Spleen (tissue), 11 donors: ENCODE data around the gene CLDN24. TPM values are rescaled to one million over a fixed set of nuclear protein-coding genes. Genes with fewer than 3 reads are reported as not detected.

Experiments used
- DNase-seq: peaks from one replicate; pipeline ENCODE4 v3.0.0-alpha.2; 2020
- H3K27ac ChIP-seq, 8 donors: fragments of 200-600 bp; sonication (generic) in 7 of 8; 1 replicate in 4 of 8; 2 replicates in 4 of 8; pipeline versions ENCODE4 v1.5.0 to v1.8.0; 2016 to 2021; ENCODE audit warnings: inconsistent platforms in 4 of 8, mild to moderate bottlenecking in 4 of 8, moderate library complexity in 1 of 8
- H3K27me3 ChIP-seq, 7 donors: fragments of 200-600 bp; sonication (generic) in 6 of 7; replicated peaks in 1 of 7; 1 replicate in 4 of 7; 2 replicates in 3 of 7; pipeline versions ENCODE4 v1.5.0 to v1.8.0; 2016 to 2021; ENCODE audit warnings: inconsistent platforms in 3 of 7, mild to moderate bottlenecking in 1 of 7
- H3K36me3 ChIP-seq, 6 donors: fragments of 200-600 bp; sonication (generic) in 5 of 6; 1 replicate in 4 of 6; 2 replicates in 2 of 6; pipeline versions ENCODE4 v1.5.0 to v1.8.0; 2016 to 2021; ENCODE audit warnings: inconsistent platforms in 2 of 6
- H3K4me1 ChIP-seq, 6 donors: fragments of 200-600 bp; sonication (generic) in 5 of 6; 1 replicate in 3 of 6; 2 replicates in 3 of 6; pipeline versions ENCODE4 v1.5.0 to v1.8.0; 2016 to 2021; ENCODE audit warnings: inconsistent platforms in 3 of 6
- H3K4me3 ChIP-seq, 8 donors: fragments of 200-600 bp; sonication (generic) in 7 of 8; 1 replicate in 4 of 8; 2 replicates in 4 of 8; pipeline versions ENCODE4 v1.5.0 to v1.8.0; 2016 to 2021; ENCODE audit warnings: inconsistent platforms in 4 of 8, mild to moderate bottlenecking in 4 of 8, moderate library complexity in 2 of 8
- H3K9me3 ChIP-seq, 8 donors: fragments of 200-600 bp; sonication (generic) in 7 of 8; 1 replicate in 4 of 8; 2 replicates in 4 of 8; pipeline versions ENCODE4 v1.5.0 to v1.8.0; 2016 to 2021; ENCODE audit warnings: inconsistent platforms in 4 of 8
- POLR2A ChIP-seq, 3 donors: fragments of 450-650 bp; IDR thresholded peaks; one replicate each; pipeline ENCODE4 v1.5.1; 2017; ENCODE audit warnings: antibody characterized with exemption in 3 of 3, mild to moderate bottlenecking in 1 of 3
- POLR2AphosphoS5 ChIP-seq, 3 donors: sonication (generic); formaldehyde crosslinking; IDR thresholded peaks; one replicate each; pipeline ENCODE4 v1.5.1; 2017; ENCODE audit warnings: antibody characterized with exemption in 3 of 3
- WGBS, 5 donors: extraction: QIAGEN DNeasy Blood & Tissue Kit in 3 of 5; methylation state at CpG; one replicate each; pipeline versions ENCODE4 v1.1.5 to v1.1.7; 2013 to 2018; 5-methylcytosine and 5-hydroxymethylcytosine counted together
- intact Hi-C: fragments of 100-400 bp; cut with DNase I; formaldehyde crosslinking; loops from one replicate; pipeline ENCODE4 v1.15.0; 2023; ENCODE audit warnings: low total_unique reads
- polyA plus RNA-seq, 3 donors: library from polyadenylated mRNA; stranded (reverse); fragments of 200-250 nt; gene quantifications; one replicate each; pipeline ENCODE4 v1.2.1, GENCODE V29; 2013
- total RNA-seq, 7 donors: library from RNA; depleted of rRNA in 3 of 7; stranded (reverse); fragments of >200 nt in 3 of 7; fragmentation: NEBNext Ultra II Directional in 4 of 7; extraction: Animal tissue kit (Norgen Biotek cat#: 25700) in 4 of 7; gene quantifications; one replicate each; pipeline versions ENCODE4 v1.1.0 to v1.2.1, GENCODE V29; 2016 to 2021
- TF ChIP-seq, protein P1 (sequence below), 11 experiments: fragments of 200-600 bp in 7 of 11; fragments of 450-650 bp in 4 of 11; sonication (generic) in 4 of 11; IDR thresholded peaks in 8 of 11; conservative IDR thresholded peaks in 3 of 11; 1 replicate in 7 of 11; 2 replicates in 4 of 11; pipeline versions ENCODE4 v1.4.0 to v1.8.0; 2016 to 2021; ENCODE audit warnings: antibody characterized with exemption in 11 of 11, inconsistent platforms in 4 of 11, mild to moderate bottlenecking in 1 of 11
- donor health status: healthy with polysubstance abuse.
- donor health status: DM: no; HTN: no; CAD: no; lungs with moderate emphysema.
- donor health status: DM: no; HTN: no; CAD: no.
- donor health status: Bipolar disorder and iron deficiency.
- donor health status: healthy.
- donor health status: DM: no; HTN: no; CAD: no.
- donor health status: DM: yes; HTN: yes; CAD: no.

The CLDN24 gene
- total and polyA plus RNA-seq, 10 donors, result not detected

DNA sequence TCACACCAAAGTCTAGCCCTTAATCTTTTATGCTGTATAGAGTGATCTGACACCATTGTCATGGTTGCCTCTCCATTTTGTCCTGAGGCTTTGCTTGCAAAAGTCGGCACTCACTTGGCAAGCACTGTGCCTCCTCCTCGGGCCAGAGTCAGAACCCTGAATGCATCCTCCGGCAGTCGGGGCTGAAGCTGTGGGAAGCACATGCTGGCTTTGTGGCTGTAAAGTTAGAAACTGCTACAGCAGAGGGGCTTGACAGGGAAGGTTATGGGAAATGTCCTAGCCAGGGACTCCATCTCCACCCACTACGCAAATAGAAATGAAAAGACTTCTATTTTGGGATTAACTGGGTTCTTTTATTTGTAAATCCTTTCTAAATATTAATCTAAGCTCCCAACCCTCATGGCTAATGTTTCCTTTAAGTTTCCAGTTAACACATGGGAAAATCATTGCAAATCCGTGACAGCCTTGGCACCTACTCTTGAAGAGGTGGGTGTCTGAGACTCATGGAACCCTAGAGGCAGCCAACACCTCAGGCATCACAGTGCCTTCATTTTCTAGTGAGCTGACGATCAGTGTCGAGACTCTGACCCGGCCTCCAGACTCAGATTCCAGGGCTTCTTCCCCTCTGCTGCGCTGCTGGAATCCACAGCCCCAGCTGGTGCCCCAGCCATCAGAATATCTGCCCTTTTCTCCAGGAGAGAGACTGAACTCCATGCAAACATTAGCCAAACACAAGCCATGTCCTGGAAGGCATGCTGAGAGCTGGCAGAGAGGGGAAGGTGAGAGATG, 7.9 kb upstream of the CLDN24 start:
- peak; percentile 37 for DNase-seq
- Histone ChIP-seq H3K4me1 (no peaks in the 10 kb centered on the region), H3K27ac (no peak overlapping the region), H3K27me3 (peaks cover 0 to 7% (median 0%) of the 10 kb centered on the region in 7 donors), H3K9me3 (peaks cover 0 to 12% (median 0%) of the 10 kb centered on the region in 8 donors), H3K4me3 (no peak overlapping the region), H3K36me3 (no peaks in the 10 kb centered on the region)
- intact Hi-C loops, result no loop called here
- WGBS, 5 donors, result 72 to 87% (median 83%) methylated on average over 10 of the region's 10 CpGs
- TF ChIP-seq, protein P1, sequence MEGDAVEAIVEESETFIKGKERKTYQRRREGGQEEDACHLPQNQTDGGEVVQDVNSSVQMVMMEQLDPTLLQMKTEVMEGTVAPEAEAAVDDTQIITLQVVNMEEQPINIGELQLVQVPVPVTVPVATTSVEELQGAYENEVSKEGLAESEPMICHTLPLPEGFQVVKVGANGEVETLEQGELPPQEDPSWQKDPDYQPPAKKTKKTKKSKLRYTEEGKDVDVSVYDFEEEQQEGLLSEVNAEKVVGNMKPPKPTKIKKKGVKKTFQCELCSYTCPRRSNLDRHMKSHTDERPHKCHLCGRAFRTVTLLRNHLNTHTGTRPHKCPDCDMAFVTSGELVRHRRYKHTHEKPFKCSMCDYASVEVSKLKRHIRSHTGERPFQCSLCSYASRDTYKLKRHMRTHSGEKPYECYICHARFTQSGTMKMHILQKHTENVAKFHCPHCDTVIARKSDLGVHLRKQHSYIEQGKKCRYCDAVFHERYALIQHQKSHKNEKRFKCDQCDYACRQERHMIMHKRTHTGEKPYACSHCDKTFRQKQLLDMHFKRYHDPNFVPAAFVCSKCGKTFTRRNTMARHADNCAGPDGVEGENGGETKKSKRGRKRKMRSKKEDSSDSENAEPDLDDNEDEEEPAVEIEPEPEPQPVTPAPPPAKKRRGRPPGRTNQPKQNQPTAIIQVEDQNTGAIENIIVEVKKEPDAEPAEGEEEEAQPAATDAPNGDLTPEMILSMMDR (IDR thresholded peaks at IDR 0.05 in 8 of 11, conservative IDR thresholded peaks at IDR 0.05 in 3 of 11), result no peak
- TF ChIP-seq POLR2AphosphoS5 (IDR thresholded peaks at IDR 0.05) (no peak), POLR2A (IDR thresholded peaks at IDR 0.05) (no peak)

- Histone ChIP-seq H3K27me3 (peaks cover 0 to 7% (median 0%) of the 10 kb centered on the region in 7 donors), H3K9me3 (peaks cover 0 to 12% (median 0%) of the 10 kb centered on the region in 8 donors), H3K27ac (no peak overlapping the region), H3K4me1 (no peaks in the 10 kb centered on the region), H3K4me3 (no peak overlapping the region), H3K36me3 (no peaks in the 10 kb centered on the region)
- 82 to 95% (median 84%) methylated on average over 6 of the region's 6 CpGs for WGBS, 5 donors
- intact Hi-C loops, result no loop called here
- TF ChIP-seq POLR2A (IDR thresholded peaks at IDR 0.05) (no peak), POLR2AphosphoS5 (IDR thresholded peaks at IDR 0.05) (no peak)
- TF ChIP-seq, protein P1 (IDR thresholded peaks at IDR 0.05 in 8 of 11, conservative IDR thresholded peaks at IDR 0.05 in 3 of 11), result no peak
- peak; percentile 35 for DNase-seq
These were observed 7.0 kb upstream of the CLDN24 start for GRCh38 chr4:183329244-183329643.

DNA sequence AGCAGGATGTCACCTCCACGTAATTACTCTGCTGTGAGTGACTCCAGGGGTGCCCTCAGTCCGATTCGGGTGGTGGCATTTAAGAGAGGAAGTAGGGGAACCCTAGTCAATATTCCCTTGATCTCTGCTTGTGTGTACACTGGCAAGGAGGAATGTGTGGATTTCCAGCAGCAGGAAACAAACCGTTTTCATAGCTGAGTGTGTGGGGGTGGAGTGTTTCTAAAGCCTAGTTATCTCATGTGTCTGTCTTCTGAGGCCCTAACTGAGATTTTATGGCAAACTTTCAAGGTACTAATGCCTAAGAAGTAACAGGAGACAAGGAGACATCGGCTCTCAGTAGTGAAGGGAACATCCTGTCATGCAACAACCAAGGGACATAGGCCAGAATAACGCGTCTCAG, 6.6 kb upstream of the CLDN24 start:
- Histone ChIP-seq H3K4me1 (no peaks in the 10 kb centered on the region), H3K27me3 (peaks cover 0 to 7% (median 0%) of the 10 kb centered on the region in 7 donors), H3K9me3 (peaks cover 0 to 12% (median 0%) of the 10 kb centered on the region in 8 donors), H3K4me3 (no peak overlapping the region), H3K27ac (no peak overlapping the region), H3K36me3 (no peaks in the 10 kb centered on the region)
- TF ChIP-seq, protein P1 (IDR thresholded peaks at IDR 0.05 in 8 of 11, conservative IDR thresholded peaks at IDR 0.05 in 3 of 11), result no peak
- TF ChIP-seq POLR2AphosphoS5 (IDR thresholded peaks at IDR 0.05) (no peak), POLR2A (IDR thresholded peaks at IDR 0.05) (no peak)
- 61 to 75% (median 68%) methylated on average over 7 of the region's 7 CpGs for WGBS, 5 donors
- DNase-seq, result no peak
- intact Hi-C loops, result no loop called here

DNA sequence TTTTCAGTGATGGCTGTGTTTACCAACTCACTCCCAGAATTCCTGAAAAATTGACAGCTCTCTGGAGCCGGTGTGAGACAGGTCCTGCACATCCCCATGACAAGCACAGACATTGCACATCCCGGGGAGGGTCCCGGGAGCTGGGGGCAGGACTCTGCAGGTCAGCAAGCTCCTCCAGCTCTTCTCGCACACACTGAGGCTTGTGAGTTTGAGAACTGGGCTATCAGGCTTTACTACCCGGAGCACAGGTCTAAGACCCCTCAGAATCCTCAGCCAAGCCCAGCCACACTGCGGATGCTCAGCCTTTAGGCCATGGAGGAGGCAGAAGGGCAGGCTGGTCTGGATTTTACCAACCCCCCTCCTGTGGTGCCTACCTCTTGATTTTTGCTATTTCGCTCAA, 5.6 kb upstream of the CLDN24 start:
- no peak overlapping the region for H3K27ac ChIP-seq
- no peaks in the 10 kb centered on the region for H3K4me1 ChIP-seq
- WGBS, 5 donors, result 84 to 98% (median 94%) methylated on average over 5 to 7 of the region's 7 CpGs
- peaks cover 0 to 12% (median 0%) of the 10 kb centered on the region in 8 donors for H3K9me3 ChIP-seq
- DNase-seq, result peak; percentile 37
- H3K4me3 ChIP-seq, result no peak overlapping the region
- peaks cover 0 to 2% (median 0%) of the 10 kb centered on the region in 7 donors for H3K27me3 ChIP-seq
- no peak for TF ChIP-seq POLR2A (IDR thresholded peaks at IDR 0.05)
- TF ChIP-seq, protein P1 (IDR thresholded peaks at IDR 0.05 in 8 of 11, conservative IDR thresholded peaks at IDR 0.05 in 3 of 11), result no peak
- no peak for TF ChIP-seq POLR2AphosphoS5 (IDR thresholded peaks at IDR 0.05)
- intact Hi-C loops, result no loop called here
- H3K36me3 ChIP-seq, result no peaks in the 10 kb centered on the region
